Peyer's patch (tissue), 4 donors: ENCODE data around the gene ADAMTS4. TPM values are rescaled to one million over a fixed set of nuclear protein-coding genes. Genes with fewer than 3 reads are reported as not detected.

ENCODE experiments used
- DNase-seq, 3 donors: peaks; one replicate each; pipeline ENCODE4 v3.0.0-alpha.2; 2017 to 2019
- H3K27ac ChIP-seq, 4 donors: fragments of 200-600 bp; sonication (generic); one replicate each; pipeline ENCODE4 v1.5.1; 2016 to 2019
- H3K27me3 ChIP-seq, 2 donors: fragments of 200-600 bp; sonication (generic); one replicate each; pipeline ENCODE4 v1.5.1; 2019
- H3K36me3 ChIP-seq, 3 donors: fragments of 200-600 bp; sonication (generic); one replicate each; pipeline ENCODE4 v1.5.1; 2016 to 2019
- H3K4me1 ChIP-seq, 4 donors: fragments of 200-600 bp; sonication (generic); one replicate each; pipeline ENCODE4 v1.5.1; 2016 to 2019
- H3K4me3 ChIP-seq, 4 donors: fragments of 200-600 bp; sonication (generic); 1 replicate in 3 of 4; 2 replicates in 1 of 4; pipeline ENCODE4 v1.5.1; 2016 to 2019; ENCODE audit warnings: mild to moderate bottlenecking in 1 of 4
- H3K9me3 ChIP-seq, 4 donors: fragments of 200-600 bp; sonication (generic); one replicate each; pipeline ENCODE4 v1.5.1; 2016 to 2019; ENCODE audit warnings: mild to moderate bottlenecking in 1 of 4
- POLR2A ChIP-seq, 2 donors: fragments of 450-650 bp; IDR thresholded peaks; one replicate each; pipeline ENCODE4 v1.5.1; 2017; ENCODE audit warnings: antibody characterized with exemption in 2 of 2, mild to moderate bottlenecking in 2 of 2, moderate library complexity in 2 of 2
- total RNA-seq, 4 donors: library from RNA; depleted of rRNA; stranded (reverse); fragments of >200 nt; gene quantifications; one replicate each; pipeline ENCODE4 v1.1.0, GENCODE V29; 2016
- TF ChIP-seq, protein P1 (sequence below), 6 experiments: fragments of 450-650 bp in 4 of 6; fragments of 200-600 bp in 2 of 6; sonication (generic) in 1 of 6; IDR thresholded peaks; one replicate each; pipeline ENCODE4 v1.5.1; 2017 to 2019; ENCODE audit warnings: antibody characterized with exemption in 6 of 6, mild to moderate bottlenecking in 3 of 6, moderate library complexity in 1 of 6

ADAMTS4 gene
- total RNA-seq, 4 donors from 2014 or later = 0.18 to 65.2 (median 1.9) TPM

DNA sequence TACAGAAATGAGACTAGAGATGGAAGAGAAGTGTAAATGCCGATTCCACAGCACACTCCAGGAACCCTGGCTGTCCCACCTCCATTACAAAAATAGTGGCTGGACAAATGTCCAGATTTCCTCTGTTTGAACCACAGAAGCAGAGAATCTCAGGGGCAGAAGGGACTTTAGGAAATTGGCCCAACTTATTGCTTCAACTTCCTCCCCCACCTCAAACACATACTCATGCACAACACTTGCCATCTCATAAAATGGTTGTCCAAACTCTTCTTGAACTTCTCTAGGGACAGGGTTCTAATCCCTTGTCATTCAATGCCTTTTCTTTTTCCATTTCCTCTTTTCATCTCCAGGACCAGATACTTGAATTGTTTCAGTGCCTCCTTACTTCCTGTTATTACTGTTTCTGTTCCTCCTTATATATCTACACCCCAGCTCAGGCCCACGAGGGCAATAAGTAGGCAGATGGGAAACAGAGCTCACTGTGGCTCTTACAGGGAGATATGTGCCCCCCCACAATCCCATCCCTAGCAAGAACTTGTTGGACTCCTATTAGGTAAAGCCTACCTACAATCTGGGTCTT, 13.0 kb downstream of the ADAMTS4 start:
- Histone ChIP-seq H3K4me3 (no peak overlapping the region), H3K27me3 (no peaks in the 10 kb centered on the region), H3K9me3 (no peaks in the 10 kb centered on the region), H3K36me3 (no peaks in the 10 kb centered on the region), H3K27ac (peak overlapping the region; percentile 54 to 80 (median 70)), H3K4me1 (peaks cover 0 to 23% (median 3%) of the 10 kb centered on the region in 4 donors)
- peak in 1 of 3 donors; percentile 75 for DNase-seq
- TF ChIP-seq POLR2A (IDR thresholded peaks at IDR 0.05) = no peak
- TF ChIP-seq, protein P1, sequence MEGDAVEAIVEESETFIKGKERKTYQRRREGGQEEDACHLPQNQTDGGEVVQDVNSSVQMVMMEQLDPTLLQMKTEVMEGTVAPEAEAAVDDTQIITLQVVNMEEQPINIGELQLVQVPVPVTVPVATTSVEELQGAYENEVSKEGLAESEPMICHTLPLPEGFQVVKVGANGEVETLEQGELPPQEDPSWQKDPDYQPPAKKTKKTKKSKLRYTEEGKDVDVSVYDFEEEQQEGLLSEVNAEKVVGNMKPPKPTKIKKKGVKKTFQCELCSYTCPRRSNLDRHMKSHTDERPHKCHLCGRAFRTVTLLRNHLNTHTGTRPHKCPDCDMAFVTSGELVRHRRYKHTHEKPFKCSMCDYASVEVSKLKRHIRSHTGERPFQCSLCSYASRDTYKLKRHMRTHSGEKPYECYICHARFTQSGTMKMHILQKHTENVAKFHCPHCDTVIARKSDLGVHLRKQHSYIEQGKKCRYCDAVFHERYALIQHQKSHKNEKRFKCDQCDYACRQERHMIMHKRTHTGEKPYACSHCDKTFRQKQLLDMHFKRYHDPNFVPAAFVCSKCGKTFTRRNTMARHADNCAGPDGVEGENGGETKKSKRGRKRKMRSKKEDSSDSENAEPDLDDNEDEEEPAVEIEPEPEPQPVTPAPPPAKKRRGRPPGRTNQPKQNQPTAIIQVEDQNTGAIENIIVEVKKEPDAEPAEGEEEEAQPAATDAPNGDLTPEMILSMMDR (IDR thresholded peaks at IDR 0.05) = no peak

DNA sequence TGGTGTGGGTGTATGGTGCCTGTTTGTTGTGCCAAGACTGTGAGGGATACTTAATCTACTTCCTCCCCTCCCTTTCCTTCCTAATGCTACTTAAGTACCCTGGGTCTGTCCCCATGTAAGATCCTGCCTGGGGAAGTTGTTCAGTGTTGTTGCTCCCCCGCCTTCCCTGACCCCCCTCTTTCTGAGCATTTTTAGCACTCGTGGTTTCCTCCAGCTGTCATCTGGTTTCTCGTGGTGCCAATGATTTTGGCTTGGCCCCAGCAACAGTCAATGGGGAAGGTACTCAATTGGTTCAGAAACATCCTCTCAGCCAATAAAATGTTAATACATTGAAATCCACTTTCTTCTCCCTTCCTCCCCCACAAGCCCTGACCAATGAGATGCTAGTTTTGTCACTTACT, 13.6 kb downstream of the ADAMTS4 start:
- H3K4me1 ChIP-seq = peaks cover 0 to 23% (median 3%) of the 10 kb centered on the region in 4 donors
- H3K36me3 ChIP-seq = no peaks in the 10 kb centered on the region
- no peaks in the 10 kb centered on the region for H3K9me3 ChIP-seq
- H3K4me3 ChIP-seq = no peak overlapping the region
- TF ChIP-seq, protein P1 (IDR thresholded peaks at IDR 0.05) = no peak
- TF ChIP-seq POLR2A (IDR thresholded peaks at IDR 0.05) = no peak
- H3K27ac ChIP-seq = peak overlapping the region; percentile 54 to 80 (median 70)
- no peaks in the 10 kb centered on the region for H3K27me3 ChIP-seq
- DNase-seq = peak; percentile 7 to 93 (median 90)

DNA sequence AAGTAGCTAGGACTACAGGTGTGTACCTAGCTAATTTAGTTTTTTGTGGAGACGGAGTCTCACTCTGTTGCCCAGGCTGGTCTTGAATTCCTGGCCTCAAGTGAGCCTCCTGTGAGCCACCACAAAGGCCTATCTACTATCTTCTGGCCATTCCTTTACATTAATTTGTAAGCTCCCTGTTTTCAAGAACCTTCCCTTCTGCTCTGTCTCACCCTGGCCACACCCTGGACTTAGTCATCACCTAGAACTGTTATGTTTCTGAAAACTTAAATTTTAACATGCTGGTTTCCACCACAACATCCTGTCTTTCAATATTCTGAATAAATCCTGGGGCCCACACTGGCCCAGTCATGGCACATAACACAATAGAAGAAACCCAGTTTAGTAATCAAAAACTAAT, 16.6 kb downstream of the ADAMTS4 start:
- TF ChIP-seq, protein P1 (IDR thresholded peaks at IDR 0.05) = no peak
- TF ChIP-seq POLR2A (IDR thresholded peaks at IDR 0.05) = no peak
- peak overlapping the region; percentile 46 to 72 (median 56) for H3K27ac ChIP-seq
- no peaks in the 10 kb centered on the region for H3K27me3 ChIP-seq
- no peak overlapping the region for H3K4me3 ChIP-seq
- no peaks in the 10 kb centered on the region for H3K9me3 ChIP-seq
- no peaks in the 10 kb centered on the region for H3K36me3 ChIP-seq
- peak in 2 of 3 donors; percentile 3 to 39 for DNase-seq
- H3K4me1 ChIP-seq = peaks cover 0 to 23% (median 6%) of the 10 kb centered on the region in 4 donors

DNA sequence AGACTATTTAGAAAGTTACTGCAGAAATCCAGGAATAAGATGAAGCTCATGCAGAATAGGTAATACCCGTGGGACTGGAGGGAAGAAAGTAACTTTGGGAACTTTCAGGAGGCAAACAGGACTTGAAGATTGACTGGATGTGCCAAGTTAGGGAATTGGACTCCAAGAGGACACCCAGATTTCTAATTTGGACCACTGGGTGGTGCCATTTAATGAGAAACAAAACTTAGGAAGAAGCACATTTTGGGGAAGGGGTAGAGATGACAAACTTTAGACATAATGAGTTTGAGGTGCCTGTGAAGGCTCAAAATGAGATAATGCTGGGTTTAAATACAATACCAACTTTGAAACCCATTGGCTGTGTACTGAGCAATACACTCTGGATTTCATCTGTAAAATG, 18.2 kb downstream of the ADAMTS4 start:
- H3K4me1 ChIP-seq = peaks cover 3 to 30% (median 12%) of the 10 kb centered on the region in 4 donors
- no peak overlapping the region for H3K4me3 ChIP-seq
- no peak for DNase-seq
- no peak for TF ChIP-seq POLR2A (IDR thresholded peaks at IDR 0.05)
- TF ChIP-seq, protein P1 (IDR thresholded peaks at IDR 0.05) = peak in 4 of 6 experiments; percentile 4 to 33 (median 14)
- H3K27ac ChIP-seq = no peak overlapping the region
- H3K27me3 ChIP-seq = no peaks in the 10 kb centered on the region
- H3K9me3 ChIP-seq = no peaks in the 10 kb centered on the region
- H3K36me3 ChIP-seq = no peaks in the 10 kb centered on the region

DNA sequence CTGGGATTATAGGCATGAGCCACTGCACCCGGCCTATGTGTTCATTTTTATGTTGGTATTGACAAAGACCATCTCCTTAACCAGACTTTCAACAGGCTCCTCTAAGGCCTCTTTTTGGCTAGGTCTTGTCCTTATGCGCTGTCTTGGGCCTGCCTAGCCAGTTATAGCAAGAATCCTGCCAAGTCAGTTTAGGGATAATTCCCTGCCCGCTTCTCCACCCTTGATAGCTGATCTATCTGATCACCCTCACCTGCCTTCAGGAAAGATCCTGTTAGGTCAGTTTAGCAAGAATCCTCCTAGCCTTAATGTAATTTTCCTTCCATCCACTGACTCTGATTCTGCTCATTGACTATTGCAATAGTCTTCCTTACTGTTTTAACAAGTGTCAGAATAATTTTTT, 19.2 kb downstream of the ADAMTS4 start:
- TF ChIP-seq, protein P1 (IDR thresholded peaks at IDR 0.05) = no peak
- no peak for TF ChIP-seq POLR2A (IDR thresholded peaks at IDR 0.05)

More for the DNA sequence above, 19.2 kb downstream of the ADAMTS4 start:
- H3K9me3 ChIP-seq = no peaks in the 10 kb centered on the region
- no peaks in the 10 kb centered on the region for H3K27me3 ChIP-seq
- H3K27ac ChIP-seq = no peak overlapping the region
- peaks cover 3 to 24% (median 14%) of the 10 kb centered on the region in 4 donors for H3K4me1 ChIP-seq
- peak in 1 of 3 donors; percentile 0 for DNase-seq
- peaks cover 0 to 5% (median 0%) of the 10 kb centered on the region in 3 donors for H3K36me3 ChIP-seq
- no peak overlapping the region for H3K4me3 ChIP-seq
